ENCODE results near the gene SLC39A2.
"Not testable (repeated sequence)": the region's sequence is repeated elsewhere in the genome, so short reads cannot be mapped to it uniquely, and the experiment has no call there.

Gene SLC39A2

GRCh38 chr14:20998139-20998538 lies 954 bp upstream of the SLC39A2 start:
- Histone ChIP-seq H3K4me1 (ENCODE audit: control insufficient read depth in 1 of 2, insufficient read depth in 2 of 2, low read length in 2 of 2) (no peaks in the 10 kb centered on the region), H3K27ac (ENCODE audit: low read length) (no peak overlapping the region), H3K27me3 (ENCODE audit: low read depth, low read length) (no peaks in the 10 kb centered on the region), H3K36me3 (ENCODE audit: control insufficient read depth in 1 of 2, insufficient read depth in 2 of 2, low read length in 2 of 2) (peaks cover 31 to 40% of the 10 kb centered on the region in 2 donors), H3K9me3 (ENCODE audit: control insufficient read depth in 1 of 2, low read length in 2 of 2) (no peaks in the 10 kb centered on the region), H3K4me3 (ENCODE audit: low read depth in 1 of 2, low read length in 2 of 2) (no peak overlapping the region)

- Histone ChIP-seq H3K27me3 (ENCODE audit: low read depth, low read length) (no peaks in the 10 kb centered on the region), H3K4me3 (ENCODE audit: low read depth in 1 of 2, low read length in 2 of 2) (no peak overlapping the region), H3K36me3 (ENCODE audit: control insufficient read depth in 1 of 2, insufficient read depth in 2 of 2, low read length in 2 of 2) (peaks cover 21 to 25% of the 10 kb centered on the region in 2 donors), H3K4me1 (ENCODE audit: control insufficient read depth in 1 of 2, insufficient read depth in 2 of 2, low read length in 2 of 2) (no peaks in the 10 kb centered on the region), H3K9me3 (ENCODE audit: control insufficient read depth in 1 of 2, low read length in 2 of 2) (no peaks in the 10 kb centered on the region), H3K27ac (ENCODE audit: low read length) (no peak overlapping the region)
These were observed 498 bp downstream of the SLC39A2 start for GRCh38 chr14:20999591-20999990.

- no peak overlapping the region for H3K4me3 ChIP-seq (ENCODE audit: low read depth in 1 of 2, low read length in 2 of 2)
- no peaks in the 10 kb centered on the region for H3K9me3 ChIP-seq (ENCODE audit: control insufficient read depth in 1 of 2, low read length in 2 of 2)
- H3K4me1 ChIP-seq (ENCODE audit: control insufficient read depth in 1 of 2, insufficient read depth in 2 of 2, low read length in 2 of 2) = no peaks in the 10 kb centered on the region
- no peak overlapping the region for H3K27ac ChIP-seq (ENCODE audit: low read length)
- peaks cover 5 to 9% of the 10 kb centered on the region in 2 donors for H3K36me3 ChIP-seq (ENCODE audit: control insufficient read depth in 1 of 2, insufficient read depth in 2 of 2, low read length in 2 of 2)
- no peaks in the 10 kb centered on the region for H3K27me3 ChIP-seq (ENCODE audit: low read depth, low read length)
These were observed 2.1 kb downstream of the SLC39A2 start for GRCh38 chr14:21001218-21001617.

GRCh38 chr14:21003788-21004346 lies 4.8 kb downstream of the SLC39A2 start:
- Histone ChIP-seq H3K36me3 (ENCODE audit: control insufficient read depth in 1 of 2, insufficient read depth in 2 of 2, low read length in 2 of 2) (no peaks in the 10 kb centered on the region), H3K4me1 (ENCODE audit: control insufficient read depth in 1 of 2, insufficient read depth in 2 of 2, low read length in 2 of 2) (no peaks in the 10 kb centered on the region), H3K9me3 (ENCODE audit: control insufficient read depth in 1 of 2, low read length in 2 of 2) (no peaks in the 10 kb centered on the region), H3K27me3 (ENCODE audit: low read depth, low read length) (no peaks in the 10 kb centered on the region), H3K4me3 (ENCODE audit: low read depth in 1 of 2, low read length in 2 of 2) (no peak overlapping the region), H3K27ac (ENCODE audit: low read length) (no peak overlapping the region)

GRCh38 chr14:21009721-21010120 lies 10.6 kb downstream of the SLC39A2 start:
- H3K9me3 ChIP-seq (ENCODE audit: control insufficient read depth in 1 of 2, low read length in 2 of 2); H3K36me3 ChIP-seq (ENCODE audit: control insufficient read depth in 1 of 2, insufficient read depth in 2 of 2, low read length in 2 of 2); H3K27ac ChIP-seq (ENCODE audit: low read length); H3K4me1 ChIP-seq (ENCODE audit: control insufficient read depth in 1 of 2, insufficient read depth in 2 of 2, low read length in 2 of 2); H3K4me3 ChIP-seq (ENCODE audit: low read depth in 1 of 2, low read length in 2 of 2); H3K27me3 ChIP-seq (ENCODE audit: low read depth, low read length): not testable (repeated sequence)

- Histone ChIP-seq H3K4me1 (ENCODE audit: control insufficient read depth in 1 of 2, insufficient read depth in 2 of 2, low read length in 2 of 2) (peaks cover 0 to 8% of the 10 kb centered on the region in 2 donors), H3K9me3 (ENCODE audit: control insufficient read depth in 1 of 2, low read length in 2 of 2) (no peaks in the 10 kb centered on the region), H3K27me3 (ENCODE audit: low read depth, low read length) (no peaks in the 10 kb centered on the region), H3K27ac (ENCODE audit: low read length) (no peak overlapping the region), H3K4me3 (ENCODE audit: low read depth in 1 of 2, low read length in 2 of 2) (no peak overlapping the region), H3K36me3 (ENCODE audit: control insufficient read depth in 1 of 2, insufficient read depth in 2 of 2, low read length in 2 of 2) (no peaks in the 10 kb centered on the region)
These were observed 12.0 kb downstream of the SLC39A2 start for GRCh38 chr14:21011136-21011535.

GRCh38 chr14:21014761-21015190 lies 15.7 kb downstream of the SLC39A2 start:
- Histone ChIP-seq H3K27ac (ENCODE audit: low read length) (no peak overlapping the region), H3K27me3 (ENCODE audit: low read depth, low read length) (no peaks in the 10 kb centered on the region), H3K4me3 (ENCODE audit: low read depth in 1 of 2, low read length in 2 of 2) (no peak overlapping the region), H3K4me1 (ENCODE audit: control insufficient read depth in 1 of 2, insufficient read depth in 2 of 2, low read length in 2 of 2) (peaks cover 0 to 13% of the 10 kb centered on the region in 2 donors), H3K9me3 (ENCODE audit: control insufficient read depth in 1 of 2, low read length in 2 of 2) (no peaks in the 10 kb centered on the region), H3K36me3 (ENCODE audit: control insufficient read depth in 1 of 2, insufficient read depth in 2 of 2, low read length in 2 of 2) (peaks cover 24 to 29% of the 10 kb centered on the region in 2 donors)

- Histone ChIP-seq H3K27me3 (ENCODE audit: low read depth, low read length) (no peaks in the 10 kb centered on the region), H3K36me3 (ENCODE audit: control insufficient read depth in 1 of 2, insufficient read depth in 2 of 2, low read length in 2 of 2) (peaks cover 27 to 32% of the 10 kb centered on the region in 2 donors), H3K9me3 (ENCODE audit: control insufficient read depth in 1 of 2, low read length in 2 of 2) (no peaks in the 10 kb centered on the region), H3K4me1 (ENCODE audit: control insufficient read depth in 1 of 2, insufficient read depth in 2 of 2, low read length in 2 of 2) (peaks cover 0 to 13% of the 10 kb centered on the region in 2 donors), H3K27ac (ENCODE audit: low read length) (no peak overlapping the region), H3K4me3 (ENCODE audit: low read depth in 1 of 2, low read length in 2 of 2) (no peak overlapping the region)
These were observed 16.2 kb downstream of the SLC39A2 start for GRCh38 chr14:21015312-21015711.

GRCh38 chr14:21016413-21017190 lies 17.5 kb downstream of the SLC39A2 start:
- Histone ChIP-seq H3K4me1 (ENCODE audit: control insufficient read depth in 1 of 2, insufficient read depth in 2 of 2, low read length in 2 of 2) (peaks cover 0 to 13% of the 10 kb centered on the region in 2 donors), H3K36me3 (ENCODE audit: control insufficient read depth in 1 of 2, insufficient read depth in 2 of 2, low read length in 2 of 2) (peaks cover 33 to 38% of the 10 kb centered on the region in 2 donors), H3K27ac (ENCODE audit: low read length) (no peak overlapping the region), H3K9me3 (ENCODE audit: control insufficient read depth in 1 of 2, low read length in 2 of 2) (no peaks in the 10 kb centered on the region), H3K4me3 (ENCODE audit: low read depth in 1 of 2, low read length in 2 of 2) (no peak overlapping the region), H3K27me3 (ENCODE audit: low read depth, low read length) (no peaks in the 10 kb centered on the region)

GRCh38 chr14:21017528-21018245 lies 18.6 kb downstream of the SLC39A2 start:
- Histone ChIP-seq H3K27ac (ENCODE audit: low read length) (no peak overlapping the region), H3K36me3 (ENCODE audit: control insufficient read depth in 1 of 2, insufficient read depth in 2 of 2, low read length in 2 of 2) (peaks cover 33 to 39% of the 10 kb centered on the region in 2 donors), H3K4me3 (ENCODE audit: low read depth in 1 of 2, low read length in 2 of 2) (no peak overlapping the region), H3K9me3 (ENCODE audit: control insufficient read depth in 1 of 2, low read length in 2 of 2) (no peaks in the 10 kb centered on the region), H3K4me1 (ENCODE audit: control insufficient read depth in 1 of 2, insufficient read depth in 2 of 2, low read length in 2 of 2) (peaks cover 0 to 21% of the 10 kb centered on the region in 2 donors), H3K27me3 (ENCODE audit: low read depth, low read length) (no peaks in the 10 kb centered on the region)

GRCh38 chr14:21018286-21018685 lies 19.2 kb downstream of the SLC39A2 start:
- no peaks in the 10 kb centered on the region for H3K27me3 ChIP-seq (ENCODE audit: low read depth, low read length)
- H3K9me3 ChIP-seq (ENCODE audit: control insufficient read depth in 1 of 2, low read length in 2 of 2) = no peaks in the 10 kb centered on the region
- peaks cover 4 to 23% of the 10 kb centered on the region in 2 donors for H3K4me1 ChIP-seq (ENCODE audit: control insufficient read depth in 1 of 2, insufficient read depth in 2 of 2, low read length in 2 of 2)
- H3K27ac ChIP-seq (ENCODE audit: low read length) = no peak overlapping the region
- H3K4me3 ChIP-seq (ENCODE audit: low read depth in 1 of 2, low read length in 2 of 2) = no peak overlapping the region
- H3K36me3 ChIP-seq (ENCODE audit: control insufficient read depth in 1 of 2, insufficient read depth in 2 of 2, low read length in 2 of 2) = peaks cover 33 to 39% of the 10 kb centered on the region in 2 donors
